ENCODE results near the gene MUSK. TPM values are rescaled to one million over a fixed set of nuclear protein-coding genes. Genes with fewer than 3 reads are reported as not detected.

MUSK gene
- total and polyA plus RNA-seq, 2 of the 4 experiments (the other 2 are of a cell fraction): 0.07 to 0.18 TPM

DNA sequence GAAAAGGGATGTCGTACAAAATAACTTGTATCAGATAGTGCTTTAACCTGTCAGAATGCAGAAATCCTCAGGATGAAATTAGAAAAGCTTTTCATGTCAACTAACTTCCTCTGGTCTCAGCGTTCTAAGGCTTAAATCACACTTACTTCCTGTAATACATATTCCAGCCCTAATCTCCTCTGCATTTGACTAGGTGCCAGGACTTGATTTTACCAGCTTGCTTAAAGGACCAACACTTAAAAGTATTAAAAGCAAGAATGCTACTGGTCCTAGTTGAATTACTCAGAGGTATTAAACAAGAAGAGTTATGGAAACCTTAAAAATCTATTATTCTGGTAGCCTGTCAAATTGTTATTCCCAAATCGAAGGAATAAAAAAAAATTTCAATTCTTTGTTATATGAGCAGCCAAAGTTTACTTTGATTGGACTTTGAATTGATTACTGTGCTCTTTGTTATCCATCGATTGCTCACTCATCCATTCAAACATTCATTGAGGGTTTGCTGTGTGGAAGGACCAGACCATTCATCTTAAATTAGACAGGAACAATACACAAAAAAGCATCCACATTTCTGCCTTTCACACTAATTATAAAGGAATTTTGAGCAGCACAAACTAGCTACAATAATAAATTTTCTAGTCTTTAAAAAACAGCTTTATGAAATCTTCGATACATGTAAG lies 108.7 kb downstream of the MUSK start:
- H3K27ac ChIP-seq (ENCODE audit: insufficient read depth, low read length): no peak overlapping the region; the same call in 1 of the 2 replicates
- no peak overlapping the region for H3K9ac ChIP-seq (ENCODE audit: low read depth, low read length)
- H3K4me2 ChIP-seq (ENCODE audit: low read depth, low read length): peak overlapping the region; percentile 60; the same call in 1 of the 2 replicates
- peak overlapping the region; percentile 62; the same call in 1 of the 2 replicates for H3K4ac ChIP-seq (ENCODE audit: low read depth, low read length)
- BruUV-seq (replicated peaks): no TSS peak
- ChIA-PET POLR2A (ENCODE audit: unreplicated experiment) (interaction anchor here (1.0 kb wide), 1 partner anchor 33 kb away, joined by 4 read pairs; no protein-coding TSS in a partner anchor), CTCF (no interaction called here)
- H3K4me3 ChIP-seq (ENCODE audit: insufficient read depth, low read depth, low read length): no peak overlapping the region
- DNase-seq (peak; percentile 36), ATAC-seq (ENCODE audit: low read depth) (peak; percentile 29; the same call in 1 of the 2 replicates)
- H3K36me3 ChIP-seq (ENCODE audit: control insufficient read depth, insufficient read depth, low read length): no peaks in the 10 kb centered on the region
- no peaks in the 10 kb centered on the region for H3K9me3 ChIP-seq (ENCODE audit: control insufficient read depth, insufficient read depth, low read length)
- intact Hi-C loops (cut with micrococcal nuclease) (loop anchor here (10.0 kb wide), 1 partner anchor 257 kb away; the partner anchor contains the start of gene LPAR1), dilution Hi-C loops (cut with HindIII; ENCODE audit: low sequenced_read_pairs, unreplicated experiment) (no loop called here), in situ Hi-C loops (cut with MboI; ENCODE audit: low sequenced_read_pairs) (no loop called here)
- H3K14ac ChIP-seq (replicated peaks; ENCODE audit: low read depth, low read length): peak overlapping the region; percentile 10; the same call in 1 of the 2 replicates
- H3K56ac ChIP-seq (ENCODE audit: extremely low read depth, insufficient read depth, low read length): no peak overlapping the region
- no peak overlapping the region for H2AK9ac ChIP-seq (replicated peaks; ENCODE audit: low read depth, low read length, poor library complexity)
- peak overlapping the region; percentile 53 to 70; a peak in 3 of 4 replicates for H4K8ac ChIP-seq (ENCODE audit: low read depth in 2 of 2, low read length in 2 of 2)
- H4K5ac ChIP-seq (ENCODE audit: low read depth, low read length): peak overlapping the region; percentile 19; the same call in 1 of the 2 replicates
- no peak overlapping the region for H2AFZ ChIP-seq (replicated peaks; ENCODE audit: low read length, poor library complexity)
- peak overlapping the region; percentile 20 for H3K18ac ChIP-seq (ENCODE audit: low read depth, low read length)
- 0 out of 2 replicates have a peak overlapping the region, but pooled peaks have one; percentile 23 for H2AK5ac ChIP-seq (ENCODE audit: low read depth, low read length)
- H3K27me3 ChIP-seq (ENCODE audit: control insufficient read depth, insufficient read depth, low read length): no peaks in the 10 kb centered on the region
- no peak for TF ChIP-seq FOS (IDR thresholded peaks at IDR 0.05; ENCODE audit: low read depth, low read length)
- TF ChIP-seq SMC3 (IDR thresholded peaks at IDR 0.05; ENCODE audit: low read depth, low read length): no peak
- TF ChIP-seq, protein P1, sequence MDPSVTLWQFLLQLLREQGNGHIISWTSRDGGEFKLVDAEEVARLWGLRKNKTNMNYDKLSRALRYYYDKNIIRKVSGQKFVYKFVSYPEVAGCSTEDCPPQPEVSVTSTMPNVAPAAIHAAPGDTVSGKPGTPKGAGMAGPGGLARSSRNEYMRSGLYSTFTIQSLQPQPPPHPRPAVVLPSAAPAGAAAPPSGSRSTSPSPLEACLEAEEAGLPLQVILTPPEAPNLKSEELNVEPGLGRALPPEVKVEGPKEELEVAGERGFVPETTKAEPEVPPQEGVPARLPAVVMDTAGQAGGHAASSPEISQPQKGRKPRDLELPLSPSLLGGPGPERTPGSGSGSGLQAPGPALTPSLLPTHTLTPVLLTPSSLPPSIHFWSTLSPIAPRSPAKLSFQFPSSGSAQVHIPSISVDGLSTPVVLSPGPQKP (IDR thresholded peaks at IDR 0.05; ENCODE audit: borderline replicate concordance, low read depth, low read length): no peak
- TF ChIP-seq, protein P2, sequence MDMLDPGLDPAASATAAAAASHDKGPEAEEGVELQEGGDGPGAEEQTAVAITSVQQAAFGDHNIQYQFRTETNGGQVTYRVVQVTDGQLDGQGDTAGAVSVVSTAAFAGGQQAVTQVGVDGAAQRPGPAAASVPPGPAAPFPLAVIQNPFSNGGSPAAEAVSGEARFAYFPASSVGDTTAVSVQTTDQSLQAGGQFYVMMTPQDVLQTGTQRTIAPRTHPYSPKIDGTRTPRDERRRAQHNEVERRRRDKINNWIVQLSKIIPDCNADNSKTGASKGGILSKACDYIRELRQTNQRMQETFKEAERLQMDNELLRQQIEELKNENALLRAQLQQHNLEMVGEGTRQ (IDR thresholded peaks at IDR 0.05; ENCODE audit: low read depth, low read length): no peak
- no peak for TF ChIP-seq BHLHE40 (IDR thresholded peaks at IDR 0.05; ENCODE audit: low read depth, low read length)
- TF ChIP-seq POLR2A (IDR thresholded peaks at IDR 0.05; ENCODE audit: low read depth, low read length): no peak
- TF ChIP-seq MAZ (IDR thresholded peaks at IDR 0.05; ENCODE audit: borderline replicate concordance, low read depth, low read length): no peak
- TF ChIP-seq RAD21 (IDR thresholded peaks at IDR 0.05; ENCODE audit: low read length): no peak
- peak overlapping the region; percentile 29; the same call in 1 of the 2 replicates for H3K23ac ChIP-seq (ENCODE audit: low read depth, low read length)
- no peaks in the 10 kb centered on the region for H3K4me1 ChIP-seq (ENCODE audit: control insufficient read depth, insufficient read depth, low read length)
- peak overlapping the region; percentile 89; the same call in 2 of the 3 replicates for H2BK15ac ChIP-seq (ENCODE audit: low read depth, low read length)
- H4K20me1 ChIP-seq (ENCODE audit: insufficient read depth, low read length): no peaks in the 10 kb centered on the region
- H3K9me1 ChIP-seq (ENCODE audit: insufficient read depth, low read length): no peaks in the 10 kb centered on the region
- WGBS, 2 experiments (ENCODE audit: extremely low coverage in 2 of 2, insufficient read length in 1 of 2): 11% methylated on average over 1 of the region's 5 CpGs; no CpG with 5 or more reads in 1 of the 2 experiments
- H2BK120ac ChIP-seq (ENCODE audit: low read depth, low read length): peak overlapping the region; percentile 78; the same call in 1 of the 2 replicates
- H2BK20ac ChIP-seq (ENCODE audit: low read depth, low read length): peak overlapping the region; percentile 81; the same call in 1 of the 2 replicates
- peak overlapping the region; percentile 59 for H2BK5ac ChIP-seq (ENCODE audit: low read depth, low read length, poor library complexity, severe bottlenecking)
- H3K79me1 ChIP-seq (ENCODE audit: low read depth in 1 of 2, low read length in 2 of 2): no peaks in the 10 kb centered on the region
- peak overlapping the region; percentile 42 for H4K91ac ChIP-seq (ENCODE audit: insufficient read depth, low read depth, low read length)

All from IMR-90 (cell line).